ENCODE measurements around the gene NUP210L.

NUP210L gene

GRCh38 chr1:154154534-154155191, at the start of gene NUP210L:
TSS of gene NUP210L (minus strand) at chr1:154155073.
- DNase-seq, result no peak

- DNase-seq, result no peak
These were observed 44.6 kb upstream of the NUP210L start for GRCh38 chr1:154199563-154199879.

- peak; percentile 21 to 35 for DNase-seq
These were observed 44.1 kb upstream of the NUP210L start for GRCh38 chr1:154198756-154199562.

GRCh38 chr1:154193821-154194220, 38.9 kb upstream of the NUP210L start:
- DNase-seq, result no peak

GRCh38 chr1:154192476-154192875, 37.6 kb upstream of the NUP210L start:
- DNase-seq, result no peak

GRCh38 chr1:154191990-154192461, 37.2 kb upstream of the NUP210L start, which contains the start of gene TPM3:
TSS of gene TPM3 (minus strand) at chr1:154192100. CDS start at chr1:154192018, 82 bp downstream.
- no peak for DNase-seq

GRCh38 chr1:154190550-154190949, 35.7 kb upstream of the NUP210L start:
- DNase-seq, result no peak

- DNase-seq, result no peak
These were observed 32.1 kb upstream of the NUP210L start for GRCh38 chr1:154186852-154187501.

- DNase-seq, result peak; percentile 58 to 64
These were observed 31.3 kb upstream of the NUP210L start for GRCh38 chr1:154186177-154186576.

GRCh38 chr1:154183046-154183915, 28.4 kb upstream of the NUP210L start:
- DNase-seq, result peak; percentile 91 to 93

GRCh38 chr1:154182344-154183045, 27.6 kb upstream of the NUP210L start:
- DNase-seq, result peak; percentile 41 to 51

- peak in 1 of 2 experiments; percentile 39 for DNase-seq
These were observed 27.1 kb upstream of the NUP210L start for GRCh38 chr1:154181944-154182343.

GRCh38 chr1:154179946-154180687, 25.2 kb upstream of the NUP210L start:
- DNase-seq, result no peak

GRCh38 chr1:154178911-154179811, 24.3 kb upstream of the NUP210L start:
- no peak for DNase-seq

GRCh38 chr1:154178013-154178412, 23.1 kb upstream of the NUP210L start:
- DNase-seq, result peak in 1 of 2 experiments; percentile 7

- DNase-seq, result no peak
These were observed 21.5 kb upstream of the NUP210L start for GRCh38 chr1:154176337-154176736.

GRCh38 chr1:154174654-154175053, 19.8 kb upstream of the NUP210L start:
- no peak for DNase-seq

- no peak for DNase-seq
These were observed 17.0 kb upstream of the NUP210L start for GRCh38 chr1:154171880-154172279.

GRCh38 chr1:154171223-154171583, 16.3 kb upstream of the NUP210L start:
- no peak for DNase-seq

- peak; percentile 18 to 40 for DNase-seq
These were observed 15.8 kb upstream of the NUP210L start for GRCh38 chr1:154170547-154171222.

All from activated CD4-positive, alpha-beta T cell treated with anti-CD3 and anti-CD28 coated beads, Interleukin-2, amount 50 U/mL, for 4 hours (primary cell).